ENCODE data around the gene MADD.

- TF ChIP-seq, protein P1, sequence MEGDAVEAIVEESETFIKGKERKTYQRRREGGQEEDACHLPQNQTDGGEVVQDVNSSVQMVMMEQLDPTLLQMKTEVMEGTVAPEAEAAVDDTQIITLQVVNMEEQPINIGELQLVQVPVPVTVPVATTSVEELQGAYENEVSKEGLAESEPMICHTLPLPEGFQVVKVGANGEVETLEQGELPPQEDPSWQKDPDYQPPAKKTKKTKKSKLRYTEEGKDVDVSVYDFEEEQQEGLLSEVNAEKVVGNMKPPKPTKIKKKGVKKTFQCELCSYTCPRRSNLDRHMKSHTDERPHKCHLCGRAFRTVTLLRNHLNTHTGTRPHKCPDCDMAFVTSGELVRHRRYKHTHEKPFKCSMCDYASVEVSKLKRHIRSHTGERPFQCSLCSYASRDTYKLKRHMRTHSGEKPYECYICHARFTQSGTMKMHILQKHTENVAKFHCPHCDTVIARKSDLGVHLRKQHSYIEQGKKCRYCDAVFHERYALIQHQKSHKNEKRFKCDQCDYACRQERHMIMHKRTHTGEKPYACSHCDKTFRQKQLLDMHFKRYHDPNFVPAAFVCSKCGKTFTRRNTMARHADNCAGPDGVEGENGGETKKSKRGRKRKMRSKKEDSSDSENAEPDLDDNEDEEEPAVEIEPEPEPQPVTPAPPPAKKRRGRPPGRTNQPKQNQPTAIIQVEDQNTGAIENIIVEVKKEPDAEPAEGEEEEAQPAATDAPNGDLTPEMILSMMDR (IDR thresholded peaks at IDR 0.05) = no peak
- TF ChIP-seq POLR2A (IDR thresholded peaks at IDR 0.05) = no peak
These were observed 47.2 kb upstream of the MADD start for GRCh38 chr11:47222696-47223095.

Data from lower leg skin (tissue), 3 donors.